CD4-positive, alpha-beta T cell (primary cell): ENCODE data around the gene MYEF2. TPM values are rescaled to one million over a fixed set of nuclear protein-coding genes. Genes with fewer than 3 reads are reported as not detected.

ENCODE experiments used
- ATAC-seq: fragments of 200-7000 bp; cut with Tn5 transposase; one replicate; pipeline ENCODE4 v1.10.0; 2022; ENCODE audit warnings: mild to moderate bottlenecking; ENCODE audit not compliant: poor library complexity
- CTCF ChIA-PET: fragments of 350-600 bp; sonication (Branson Sonifier 250); formaldehyde crosslinking; loops from one replicate; lab custom pipeline; 2021; ENCODE audit warnings: antibody characterized with exemption, inconsistent platforms; lab: Charles Lee
- POLR2A ChIA-PET: fragments of 350-600 bp; sonication (Branson Sonifier 250); formaldehyde crosslinking; loops from one replicate; lab custom pipeline; 2021; ENCODE audit warnings: antibody characterized with exemption, inconsistent platforms; lab: Charles Lee
- DNase-seq, 14 experiments: peaks; one replicate each; pipeline ENCODE4 v3.0.0-alpha.2; 2013 to 2020; ENCODE audit warnings: mixed read lengths in 2 of 14
- H3K27ac ChIP-seq, 2 donors: one replicate each; pipeline versions ENCODE4 v1.5.1 to v1.7.0; 2013; ENCODE audit warnings: low read length in 2 of 2, low read depth in 1 of 2, mild to moderate bottlenecking in 1 of 2
- H3K27me3 ChIP-seq, 2 experiments: 1 replicate in 1 of 2; 2 replicates in 1 of 2; pipeline versions ENCODE4 v1.6.1 to v1.7.0; 2013; ENCODE audit warnings: low read length in 2 of 2, control low read depth in 1 of 2, mild to moderate bottlenecking in 1 of 2, moderate library complexity in 1 of 2; ENCODE audit not compliant: insufficient read depth in 2 of 2, control insufficient read depth in 1 of 2
- H3K36me3 ChIP-seq: one replicate; pipeline ENCODE4 v1.6.1; 2013; ENCODE audit warnings: low read length, control low read depth; ENCODE audit not compliant: insufficient read depth
- H3K4me1 ChIP-seq: one replicate; pipeline ENCODE4 v1.6.1; 2013; ENCODE audit warnings: low read length, control low read depth; ENCODE audit not compliant: insufficient read depth
- H3K4me3 ChIP-seq: one replicate; pipeline ENCODE4 v1.5.1; 2013; ENCODE audit warnings: mild to moderate bottlenecking, low read length, moderate library complexity
- H3K9me3 ChIP-seq, 2 experiments: 1 replicate in 1 of 2; 2 replicates in 1 of 2; pipeline versions ENCODE4 v1.6.1 to v1.7.0; 2013; ENCODE audit warnings: low read length in 2 of 2, mild to moderate bottlenecking in 2 of 2, control low read depth in 1 of 2, moderate library complexity in 1 of 2; ENCODE audit not compliant: control insufficient read depth in 1 of 2, insufficient read depth in 1 of 2
- H3K27ac Mint-ChIP-seq: one replicate; pipeline ENCODE4 v1.8.0; 2020; ENCODE audit warnings: mixed read lengths
- H3K27me3 Mint-ChIP-seq: one replicate; pipeline ENCODE4 v1.8.0; 2021; ENCODE audit warnings: mixed read lengths
- H3K36me3 Mint-ChIP-seq: one replicate; pipeline ENCODE4 v1.8.0; 2021; ENCODE audit warnings: low read depth, mixed read lengths
- H3K4me1 Mint-ChIP-seq: one replicate; pipeline ENCODE4 v1.8.0; 2021; ENCODE audit warnings: low read depth, mixed read lengths
- H3K4me3 Mint-ChIP-seq: one replicate; pipeline ENCODE4 v1.8.0; 2020; ENCODE audit warnings: mild to moderate bottlenecking, mixed read lengths
- H3K9me3 Mint-ChIP-seq: one replicate; pipeline ENCODE4 v1.8.0; 2020; ENCODE audit warnings: mixed read lengths
- intact Hi-C, 2 experiments: fragments of 100-400 bp; cut with DNase I in 1 of 2; cut with micrococcal nuclease in 1 of 2; formaldehyde crosslinking; loops; one replicate each; pipeline versions ENCODE4 v1.15.1 to v1.9.0; 2023 to 2025; cut with DNase I, micrococcal nuclease
- total RNA-seq, 174 experiments: library from RNA in 2 of 174; stranded (reverse) in 2 of 174; gene quantifications; one replicate each; pipeline ENCODE4 v1.2.3 and lab custom pipeline; 2021 to 2026
- TF ChIP-seq, protein P1 (sequence below): fragments of 200-600 bp; IDR thresholded peaks from one replicate; pipeline ENCODE4 v1.8.0; 2022; ENCODE audit warnings: antibody characterized with exemption, mild to moderate bottlenecking

MYEF2 gene
- total RNA-seq, 2 experiments from 2014 or later = 19.3 to 24.7 TPM

DNA sequence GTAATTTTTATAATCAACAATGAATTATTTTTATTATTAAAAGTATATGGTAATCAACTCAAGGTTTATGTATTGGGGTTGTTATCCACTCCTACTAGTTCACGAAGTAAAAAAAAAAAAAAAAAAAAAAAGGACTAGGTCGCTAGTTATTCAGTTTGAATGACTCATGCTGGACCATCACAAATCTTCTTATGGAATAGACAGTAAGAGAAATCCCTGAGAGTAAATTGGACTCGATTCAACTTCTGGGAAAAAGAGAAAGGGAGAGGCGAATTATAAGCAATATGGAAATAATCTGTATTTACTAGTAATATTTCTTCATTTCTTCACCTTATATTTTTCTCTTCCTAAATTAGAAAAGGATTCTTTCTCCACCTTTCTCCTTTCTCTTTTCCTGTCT lies 2.0 kb downstream of the MYEF2 start:
- intact Hi-C loops = no loop called here
- no peak overlapping the region for H3K4me3 ChIP-seq
- DNase-seq (no peak), ATAC-seq (no peak)
- peaks cover 3% of the 10 kb centered on the region for H3K4me1 ChIP-seq
- TF ChIP-seq, protein P1, sequence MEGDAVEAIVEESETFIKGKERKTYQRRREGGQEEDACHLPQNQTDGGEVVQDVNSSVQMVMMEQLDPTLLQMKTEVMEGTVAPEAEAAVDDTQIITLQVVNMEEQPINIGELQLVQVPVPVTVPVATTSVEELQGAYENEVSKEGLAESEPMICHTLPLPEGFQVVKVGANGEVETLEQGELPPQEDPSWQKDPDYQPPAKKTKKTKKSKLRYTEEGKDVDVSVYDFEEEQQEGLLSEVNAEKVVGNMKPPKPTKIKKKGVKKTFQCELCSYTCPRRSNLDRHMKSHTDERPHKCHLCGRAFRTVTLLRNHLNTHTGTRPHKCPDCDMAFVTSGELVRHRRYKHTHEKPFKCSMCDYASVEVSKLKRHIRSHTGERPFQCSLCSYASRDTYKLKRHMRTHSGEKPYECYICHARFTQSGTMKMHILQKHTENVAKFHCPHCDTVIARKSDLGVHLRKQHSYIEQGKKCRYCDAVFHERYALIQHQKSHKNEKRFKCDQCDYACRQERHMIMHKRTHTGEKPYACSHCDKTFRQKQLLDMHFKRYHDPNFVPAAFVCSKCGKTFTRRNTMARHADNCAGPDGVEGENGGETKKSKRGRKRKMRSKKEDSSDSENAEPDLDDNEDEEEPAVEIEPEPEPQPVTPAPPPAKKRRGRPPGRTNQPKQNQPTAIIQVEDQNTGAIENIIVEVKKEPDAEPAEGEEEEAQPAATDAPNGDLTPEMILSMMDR = no peak
- Mint-ChIP-seq H3K36me3 (peaks cover 11% of the 10 kb centered on the region), H3K4me1 (peaks cover 31% of the 10 kb centered on the region), H3K9me3 (no peaks in the 10 kb centered on the region), H3K27me3 (peaks cover 2% of the 10 kb centered on the region), H3K27ac (no peak overlapping the region), H3K4me3 (no peak overlapping the region)
- no peaks in the 10 kb centered on the region for H3K36me3 ChIP-seq
- no peaks in the 10 kb centered on the region for H3K9me3 ChIP-seq
- H3K27ac ChIP-seq = no peak overlapping the region
- ChIA-PET CTCF (no interaction called here), POLR2A (no interaction called here)
- peaks cover under 1 to 2% of the 10 kb centered on the region in 2 experiments for H3K27me3 ChIP-seq

DNA sequence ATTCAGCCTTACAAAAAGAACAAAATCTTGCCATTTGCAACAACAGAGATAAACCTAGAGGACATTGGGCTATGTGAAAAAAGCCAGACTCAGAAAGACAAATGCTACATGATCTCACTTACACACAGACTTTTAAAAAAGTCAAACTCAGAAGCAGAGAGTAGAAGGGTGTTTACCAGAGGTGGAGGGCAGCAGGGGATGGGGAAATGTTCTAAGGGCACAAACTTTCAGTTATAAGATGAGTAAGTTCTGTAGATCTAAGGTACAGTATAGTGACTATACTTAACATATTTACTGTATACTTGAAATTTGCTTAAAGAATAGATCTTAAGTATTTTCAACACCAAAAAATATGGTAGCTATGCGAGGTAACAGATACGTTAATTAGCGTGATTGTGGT lies 3.0 kb downstream of the MYEF2 start:
- no peak for DNase-seq
- H3K36me3 ChIP-seq = no peaks in the 10 kb centered on the region
- peaks cover 3% of the 10 kb centered on the region for H3K4me1 ChIP-seq
- TF ChIP-seq, protein P1 = no peak
- no peaks in the 10 kb centered on the region for H3K27me3 ChIP-seq
- no peak overlapping the region for H3K27ac ChIP-seq
- H3K27ac Mint-ChIP-seq = no peak overlapping the region
- POLR2A ChIA-PET = no interaction called here
- intact Hi-C loops = no loop called here
- peaks cover 11% of the 10 kb centered on the region for H3K36me3 Mint-ChIP-seq
- H3K9me3 Mint-ChIP-seq = no peaks in the 10 kb centered on the region
- no peaks in the 10 kb centered on the region for H3K9me3 ChIP-seq
- H3K4me3 ChIP-seq = no peak overlapping the region
- no peaks in the 10 kb centered on the region for H3K27me3 Mint-ChIP-seq
- H3K4me3 Mint-ChIP-seq = no peak overlapping the region
- CTCF ChIA-PET = no interaction called here
- H3K4me1 Mint-ChIP-seq = peaks cover 31% of the 10 kb centered on the region
- ATAC-seq = no peak

DNA sequence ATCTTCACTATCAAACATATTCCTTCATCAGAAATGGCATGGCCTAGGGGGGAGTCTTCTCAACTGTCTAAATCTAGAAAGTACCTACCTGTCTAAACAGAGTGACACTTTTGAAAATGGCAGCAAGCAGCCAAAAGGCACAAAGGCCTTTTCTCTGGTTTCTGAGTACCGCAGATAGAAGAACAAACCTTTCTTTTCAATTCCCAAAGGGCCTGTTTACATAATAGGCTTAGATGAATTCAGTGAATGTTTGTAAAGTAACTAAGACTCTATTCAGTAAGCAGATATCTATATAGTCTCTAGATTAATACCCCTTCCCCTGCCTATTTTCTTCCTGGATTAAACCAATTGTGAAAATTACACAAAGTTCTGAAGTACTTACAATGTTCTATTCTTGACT lies 7.1 kb downstream of the MYEF2 start:
- peaks cover 24% of the 10 kb centered on the region for H3K36me3 Mint-ChIP-seq
- ATAC-seq = no peak
- intact Hi-C loops = no loop called here
- no peaks in the 10 kb centered on the region for H3K27me3 Mint-ChIP-seq
- no peaks in the 10 kb centered on the region for H3K9me3 Mint-ChIP-seq
- Histone ChIP-seq H3K27ac (no peak overlapping the region), H3K27me3 (no peaks in the 10 kb centered on the region), H3K9me3 (no peaks in the 10 kb centered on the region), H3K4me3 (no peak overlapping the region), H3K36me3 (no peaks in the 10 kb centered on the region), H3K4me1 (no peaks in the 10 kb centered on the region)
- no peak for DNase-seq
- no peak overlapping the region for H3K27ac Mint-ChIP-seq
- CTCF ChIA-PET = no interaction called here
- H3K4me3 Mint-ChIP-seq = no peak overlapping the region
- TF ChIP-seq, protein P1 = no peak
- POLR2A ChIA-PET = no interaction called here
- peaks cover 16% of the 10 kb centered on the region for H3K4me1 Mint-ChIP-seq
